LNCAP (cell line): ENCODE measurements around the gene TYMS.

Source experiments
- CTCF ChIP-seq: fragments of 450-650 bp; IDR thresholded peaks from 2 replicates; pipeline ENCODE4 v1.5.1; 2017; ENCODE audit warnings: mild to moderate bottlenecking

The TYMS gene

GRCh38 chr18:658947-659533 is 1.6 kb downstream of the TYMS start:
- TF ChIP-seq CTCF: no peak

GRCh38 chr18:659597-659996 is 2.1 kb downstream of the TYMS start:
- no peak for TF ChIP-seq CTCF

GRCh38 chr18:662197-662596 is 4.7 kb downstream of the TYMS start:
- TF ChIP-seq CTCF: no peak

GRCh38 chr18:666177-666576 is 8.7 kb downstream of the TYMS start:
- TF ChIP-seq CTCF: peak; percentile 23; the same call in 1 of the 2 replicates

- no peak for TF ChIP-seq CTCF
Measured at GRCh38 chr18:666628-667027, 9.2 kb downstream of the TYMS start.

- no peak for TF ChIP-seq CTCF
Measured at GRCh38 chr18:668260-668659, 10.8 kb downstream of the TYMS start.

GRCh38 chr18:669077-669476 is 11.6 kb downstream of the TYMS start:
- no peak for TF ChIP-seq CTCF

GRCh38 chr18:670522-670921 is 13.1 kb downstream of the TYMS start:
- TF ChIP-seq CTCF: no peak
